A549 (cell line): ENCODE measurements around the gene PCBP3.

Source experiments
- CHD2 ChIP-seq: fragments of 150-350 bp; IDR thresholded peaks from 2 replicates; pipeline ENCODE4 v1.6.1; 2014; ENCODE audit warnings: low read length; ENCODE audit not compliant: partially characterized antibody
- CTCF ChIP-seq: fragments of >200 bp; sonication (Bioruptor Twin); formaldehyde crosslinking; IDR thresholded peaks from 3 replicates; pipeline ENCODE4 v1.5.1; 2016
- HOXA7 ChIP-seq: fragments of 250-450 bp; sonication (Bioruptor Pico); IDR thresholded peaks from 2 replicates; pipeline ENCODE4 v1.5.0; 2020; ENCODE audit warnings: mild to moderate bottlenecking, moderate library complexity
- JUN ChIP-seq, 2 experiments: fragments of >200 bp; sonication (Bioruptor Twin); formaldehyde crosslinking; IDR thresholded peaks; 2 replicates in 1 of 2; 3 replicates in 1 of 2; pipeline ENCODE4 v1.6.1; 2016 to 2017
- MAX ChIP-seq: IDR thresholded peaks from 2 replicates; pipeline ENCODE4 v1.6.1; 2012
- USF2 ChIP-seq: fragments of 450-650 bp; IDR thresholded peaks from 2 replicates; pipeline ENCODE4 v1.6.1; 2014; ENCODE audit warnings: antibody characterized with exemption
- ZFP36 ChIP-seq: fragments of 450-650 bp; IDR thresholded peaks from 2 replicates; pipeline ENCODE4 v1.6.1; 2014; ENCODE audit warnings: borderline replicate concordance; ENCODE audit not compliant: partially characterized antibody

- TF ChIP-seq CTCF (no peak), ZFP36 (no peak), MAX (no peak), USF2 (no peak), CHD2 (no peak), JUN (IDR thresholded peaks at IDR 0.05) (no peak), HOXA7 (CRISPR knock-in tag) (no peak)
Observed at GRCh38 chr21:45704311-45705108, 61.0 kb downstream of the PCBP3 start.
